ENCODE data around the gene NR6A1.

Gene NR6A1

GRCh38 chr9:124710766-124711165 lies 60.3 kb downstream of the NR6A1 start:
- Histone ChIP-seq H3K4ac (ENCODE audit: low read depth, low read length) (no peak overlapping the region), H4K8ac (ENCODE audit: low read depth, low read length) (no peak overlapping the region), H3K27ac (ENCODE audit: low read depth, low read length) (no peak overlapping the region), H3K79me1 (ENCODE audit: low read length) (peaks cover 10% of the 10 kb centered on the region), H3K4me2 (ENCODE audit: low read length) (no peak overlapping the region), H3K36me3 (ENCODE audit: control insufficient read depth, insufficient read depth, low read length) (no peaks in the 10 kb centered on the region), H3K4me1 (ENCODE audit: control insufficient read depth, low read depth, low read length) (peaks cover 9% of the 10 kb centered on the region), H3K56ac (ENCODE audit: low read length) (no peak overlapping the region), H3K9ac (ENCODE audit: low read length) (no peak overlapping the region), H3K4me3 (ENCODE audit: low read length) (no peak overlapping the region), H2BK120ac (ENCODE audit: low read depth, low read length) (no peak overlapping the region), H4K5ac (ENCODE audit: low read length) (no peak overlapping the region), H3K27me3 (ENCODE audit: insufficient read depth, low read length, poor library complexity) (no peaks in the 10 kb centered on the region), H3K18ac (ENCODE audit: low read length) (no peak overlapping the region), H3K79me2 (ENCODE audit: control insufficient read depth, insufficient read depth, low read length) (peaks cover 7% of the 10 kb centered on the region), H2BK5ac (ENCODE audit: low read length) (no peak overlapping the region), H2BK15ac (replicated peaks; ENCODE audit: low read depth) (no peak overlapping the region), H3K23ac (ENCODE audit: low read length) (no peak overlapping the region), H2AK5ac (ENCODE audit: low read length) (no peak overlapping the region)
- no CpG with 5 or more reads among the region's 4 CpGs for WGBS (ENCODE audit: extremely low coverage, insufficient coverage, low lambda C conversion rate)
- DNase-seq, result no peak

GRCh38 chr9:124709292-124709690 lies 61.8 kb downstream of the NR6A1 start:
- Histone ChIP-seq H3K4ac (ENCODE audit: low read depth, low read length) (no peak overlapping the region), H2BK5ac (ENCODE audit: low read length) (no peak overlapping the region), H3K4me2 (ENCODE audit: low read length) (no peak overlapping the region), H2AK5ac (ENCODE audit: low read length) (no peak overlapping the region), H3K18ac (ENCODE audit: low read length) (no peak overlapping the region), H3K27ac (ENCODE audit: low read depth, low read length) (no peak overlapping the region), H2BK120ac (ENCODE audit: low read depth, low read length) (no peak overlapping the region), H3K79me1 (ENCODE audit: low read length) (peaks cover 10% of the 10 kb centered on the region), H4K8ac (ENCODE audit: low read depth, low read length) (no peak overlapping the region), H3K56ac (ENCODE audit: low read length) (no peak overlapping the region), H4K5ac (ENCODE audit: low read length) (no peak overlapping the region), H2BK15ac (replicated peaks; ENCODE audit: low read depth) (no peak overlapping the region), H3K36me3 (ENCODE audit: control insufficient read depth, insufficient read depth, low read length) (no peaks in the 10 kb centered on the region), H3K79me2 (ENCODE audit: control insufficient read depth, insufficient read depth, low read length) (peaks cover 7% of the 10 kb centered on the region), H3K4me3 (ENCODE audit: low read length) (no peak overlapping the region), H3K23ac (ENCODE audit: low read length) (no peak overlapping the region), H3K9ac (ENCODE audit: low read length) (no peak overlapping the region), H3K4me1 (ENCODE audit: control insufficient read depth, low read depth, low read length) (peaks cover 9% of the 10 kb centered on the region), H3K27me3 (ENCODE audit: insufficient read depth, low read length, poor library complexity) (no peaks in the 10 kb centered on the region)
- no peak for DNase-seq
- WGBS (ENCODE audit: extremely low coverage, insufficient coverage, low lambda C conversion rate), result no CpG with 5 or more reads among the region's 2 CpGs

GRCh38 chr9:124708633-124709291 lies 62.3 kb downstream of the NR6A1 start:
- no CpG with 5 or more reads among the region's 1 CpG for WGBS (ENCODE audit: extremely low coverage, insufficient coverage, low lambda C conversion rate)

GRCh38 chr9:124708074-124708473 lies 63.0 kb downstream of the NR6A1 start:
- no peak overlapping the region for H3K4me2 ChIP-seq (ENCODE audit: low read length)
- no peak overlapping the region for H3K4ac ChIP-seq (ENCODE audit: low read depth, low read length)
- DNase-seq, result no peak
- H4K5ac ChIP-seq (ENCODE audit: low read length), result no peak overlapping the region
- H2BK5ac ChIP-seq (ENCODE audit: low read length), result no peak overlapping the region
- no peak overlapping the region for H2BK15ac ChIP-seq (replicated peaks; ENCODE audit: low read depth)
- no peaks in the 10 kb centered on the region for H3K36me3 ChIP-seq (ENCODE audit: control insufficient read depth, insufficient read depth, low read length)
- H3K9ac ChIP-seq (ENCODE audit: low read length), result no peak overlapping the region
- H3K4me1 ChIP-seq (ENCODE audit: control insufficient read depth, low read depth, low read length), result peaks cover 9% of the 10 kb centered on the region
- no peak overlapping the region for H2AK5ac ChIP-seq (ENCODE audit: low read length)
- no peak overlapping the region for H3K4me3 ChIP-seq (ENCODE audit: low read length)
- H3K18ac ChIP-seq (ENCODE audit: low read length), result no peak overlapping the region
- no peak overlapping the region for H3K27ac ChIP-seq (ENCODE audit: low read depth, low read length)
- no peak overlapping the region for H2BK120ac ChIP-seq (ENCODE audit: low read depth, low read length)
- no CpG with 5 or more reads among the region's 2 CpGs for WGBS (ENCODE audit: extremely low coverage, insufficient coverage, low lambda C conversion rate)
- no peaks in the 10 kb centered on the region for H3K27me3 ChIP-seq (ENCODE audit: insufficient read depth, low read length, poor library complexity)
- peaks cover 10% of the 10 kb centered on the region for H3K79me1 ChIP-seq (ENCODE audit: low read length)
- no peak overlapping the region for H3K23ac ChIP-seq (ENCODE audit: low read length)
- H3K79me2 ChIP-seq (ENCODE audit: control insufficient read depth, insufficient read depth, low read length), result peaks cover 7% of the 10 kb centered on the region
- H4K8ac ChIP-seq (ENCODE audit: low read depth, low read length), result no peak overlapping the region
- no peak overlapping the region for H3K56ac ChIP-seq (ENCODE audit: low read length)

More at GRCh38 chr9:124708633-124709291, 62.3 kb downstream of the NR6A1 start:
- H3K9ac ChIP-seq (ENCODE audit: low read length), result no peak overlapping the region
- H4K8ac ChIP-seq (ENCODE audit: low read depth, low read length), result no peak overlapping the region
- H2BK5ac ChIP-seq (ENCODE audit: low read length), result no peak overlapping the region
- H2BK120ac ChIP-seq (ENCODE audit: low read depth, low read length), result no peak overlapping the region
- no peak overlapping the region for H3K4me2 ChIP-seq (ENCODE audit: low read length)
- H2BK15ac ChIP-seq (replicated peaks; ENCODE audit: low read depth), result no peak overlapping the region
- H4K5ac ChIP-seq (ENCODE audit: low read length), result no peak overlapping the region
- no peak overlapping the region for H3K23ac ChIP-seq (ENCODE audit: low read length)
- peak; percentile 74 for DNase-seq
- no peak overlapping the region for H3K18ac ChIP-seq (ENCODE audit: low read length)
- H3K4me3 ChIP-seq (ENCODE audit: low read length), result no peak overlapping the region
- H3K79me1 ChIP-seq (ENCODE audit: low read length), result peaks cover 10% of the 10 kb centered on the region
- no peak overlapping the region for H2AK5ac ChIP-seq (ENCODE audit: low read length)
- peaks cover 7% of the 10 kb centered on the region for H3K79me2 ChIP-seq (ENCODE audit: control insufficient read depth, insufficient read depth, low read length)
- H3K4ac ChIP-seq (ENCODE audit: low read depth, low read length), result no peak overlapping the region
- no peak overlapping the region for H3K27ac ChIP-seq (ENCODE audit: low read depth, low read length)
- H3K36me3 ChIP-seq (ENCODE audit: control insufficient read depth, insufficient read depth, low read length), result no peaks in the 10 kb centered on the region
- no peak overlapping the region for H3K56ac ChIP-seq (ENCODE audit: low read length)
- H3K27me3 ChIP-seq (ENCODE audit: insufficient read depth, low read length, poor library complexity), result no peaks in the 10 kb centered on the region
- peaks cover 9% of the 10 kb centered on the region for H3K4me1 ChIP-seq (ENCODE audit: control insufficient read depth, low read depth, low read length)

GRCh38 chr9:124707666-124708065 lies 63.4 kb downstream of the NR6A1 start:
- Histone ChIP-seq H2BK5ac (ENCODE audit: low read length) (no peak overlapping the region), H3K36me3 (ENCODE audit: control insufficient read depth, insufficient read depth, low read length) (no peaks in the 10 kb centered on the region)

GRCh38 chr9:124706685-124707084 lies 64.4 kb downstream of the NR6A1 start:
- H2BK5ac ChIP-seq (ENCODE audit: low read length), result no peak overlapping the region
- no peak overlapping the region for H3K4ac ChIP-seq (ENCODE audit: low read depth, low read length)
- no CpG with 5 or more reads among the region's 7 CpGs for WGBS (ENCODE audit: extremely low coverage, insufficient coverage, low lambda C conversion rate)
- H3K79me2 ChIP-seq (ENCODE audit: control insufficient read depth, insufficient read depth, low read length), result peaks cover 7% of the 10 kb centered on the region
- peaks cover 10% of the 10 kb centered on the region for H3K79me1 ChIP-seq (ENCODE audit: low read length)
- no peaks in the 10 kb centered on the region for H3K27me3 ChIP-seq (ENCODE audit: insufficient read depth, low read length, poor library complexity)
- no peak overlapping the region for H3K9ac ChIP-seq (ENCODE audit: low read length)
- H3K23ac ChIP-seq (ENCODE audit: low read length), result no peak overlapping the region
- peaks cover 9% of the 10 kb centered on the region for H3K4me1 ChIP-seq (ENCODE audit: control insufficient read depth, low read depth, low read length)
- no peak overlapping the region for H3K18ac ChIP-seq (ENCODE audit: low read length)
- H2AK5ac ChIP-seq (ENCODE audit: low read length), result no peak overlapping the region
- H4K5ac ChIP-seq (ENCODE audit: low read length), result no peak overlapping the region
- no peak overlapping the region for H4K8ac ChIP-seq (ENCODE audit: low read depth, low read length)
- no peak overlapping the region for H3K4me3 ChIP-seq (ENCODE audit: low read length)
- H2BK120ac ChIP-seq (ENCODE audit: low read depth, low read length), result no peak overlapping the region
- DNase-seq, result no peak
- no peak overlapping the region for H3K27ac ChIP-seq (ENCODE audit: low read depth, low read length)
- H2BK15ac ChIP-seq (replicated peaks; ENCODE audit: low read depth), result no peak overlapping the region
- H3K56ac ChIP-seq (ENCODE audit: low read length), result no peak overlapping the region
- H3K36me3 ChIP-seq (ENCODE audit: control insufficient read depth, insufficient read depth, low read length), result no peaks in the 10 kb centered on the region
- no peak overlapping the region for H3K4me2 ChIP-seq (ENCODE audit: low read length)

More at GRCh38 chr9:124707666-124708065, 63.4 kb downstream of the NR6A1 start:
- H3K4me1 ChIP-seq (ENCODE audit: control insufficient read depth, low read depth, low read length), result peaks cover 9% of the 10 kb centered on the region
- no peak overlapping the region for H3K27ac ChIP-seq (ENCODE audit: low read depth, low read length)
- H3K79me2 ChIP-seq (ENCODE audit: control insufficient read depth, insufficient read depth, low read length), result peaks cover 7% of the 10 kb centered on the region
- H4K5ac ChIP-seq (ENCODE audit: low read length), result no peak overlapping the region
- no peak overlapping the region for H3K9ac ChIP-seq (ENCODE audit: low read length)
- no peak overlapping the region for H3K56ac ChIP-seq (ENCODE audit: low read length)
- no peak overlapping the region for H4K8ac ChIP-seq (ENCODE audit: low read depth, low read length)
- H2BK120ac ChIP-seq (ENCODE audit: low read depth, low read length), result no peak overlapping the region
- H3K18ac ChIP-seq (ENCODE audit: low read length), result no peak overlapping the region
- H3K23ac ChIP-seq (ENCODE audit: low read length), result no peak overlapping the region
- H2AK5ac ChIP-seq (ENCODE audit: low read length), result no peak overlapping the region
- no CpG with 5 or more reads among the region's 3 CpGs for WGBS (ENCODE audit: extremely low coverage, insufficient coverage, low lambda C conversion rate)
- H2BK15ac ChIP-seq (replicated peaks; ENCODE audit: low read depth), result no peak overlapping the region
- H3K27me3 ChIP-seq (ENCODE audit: insufficient read depth, low read length, poor library complexity), result no peaks in the 10 kb centered on the region
- H3K4me2 ChIP-seq (ENCODE audit: low read length), result no peak overlapping the region
- no peak overlapping the region for H3K4me3 ChIP-seq (ENCODE audit: low read length)
- H3K79me1 ChIP-seq (ENCODE audit: low read length), result peaks cover 10% of the 10 kb centered on the region
- H3K4ac ChIP-seq (ENCODE audit: low read depth, low read length), result no peak overlapping the region
- peak; percentile 25 for DNase-seq

All from mesendoderm (in vitro differentiated cells).